GM12865 (cell line): ENCODE results near the gene USP25.
A peak's percentile ranks its signal among the peaks of the same experiment; 100 is the strongest.
"Not testable (repeated sequence)": the region's sequence is repeated elsewhere in the genome, so short reads cannot be mapped to it uniquely, and the experiment has no call there.

Source experiments
- DNase-seq: peaks from one replicate; pipeline ENCODE4 v3.0.0; 2010; ENCODE audit warnings: low read depth
- H3K4me3 ChIP-seq: 2 replicates; pipeline ENCODE4 v1.5.1; 2011; ENCODE audit warnings: mild to moderate bottlenecking, low read depth, low read length, control low read depth
- CTCF ChIP-seq: IDR thresholded peaks from 2 replicates; pipeline ENCODE4 v1.5.1; 2011; ENCODE audit warnings: low read length, control low read depth, low read depth, inconsistent platforms; ENCODE audit not compliant: insufficient read depth; ENCODE audit errors: missing control alignments

The USP25 gene

GRCh38 chr21:15730484-15731242, 881 bp downstream of the USP25 start:
- H3K4me3 ChIP-seq, result peak overlapping the region; percentile 70
- DNase-seq, result peak; percentile 25
- TF ChIP-seq CTCF, result no peak

- TF ChIP-seq CTCF, result no peak
- peak; percentile 11 for DNase-seq
Observed at GRCh38 chr21:15731243-15731613, 1.4 kb downstream of the USP25 start.

GRCh38 chr21:15732290-15732995, 2.7 kb downstream of the USP25 start:
- DNase-seq, result peak; percentile 81
- TF ChIP-seq CTCF, result no peak
- H3K4me3 ChIP-seq, result peak overlapping the region; percentile 70

More at GRCh38 chr21:15731243-15731613, 1.4 kb downstream of the USP25 start:
- peak overlapping the region; percentile 70 for H3K4me3 ChIP-seq

- H3K4me3 ChIP-seq, result peak overlapping the region; percentile 70
- no peak for DNase-seq
- no peak for TF ChIP-seq CTCF
Observed at GRCh38 chr21:15732996-15733329, 3.2 kb downstream of the USP25 start.

GRCh38 chr21:15735409-15735808, 5.6 kb downstream of the USP25 start:
- no peak overlapping the region for H3K4me3 ChIP-seq
- DNase-seq, result no peak
- TF ChIP-seq CTCF, result no peak

- not testable (repeated sequence) for H3K4me3 ChIP-seq, DNase-seq
Observed at GRCh38 chr21:15735931-15736330, 6.1 kb downstream of the USP25 start.

- not testable (repeated sequence) for DNase-seq, H3K4me3 ChIP-seq
Observed at GRCh38 chr21:15738779-15739178, 9.0 kb downstream of the USP25 start.

GRCh38 chr21:15740383-15740782, 10.6 kb downstream of the USP25 start:
- no peak overlapping the region for H3K4me3 ChIP-seq
- no peak for TF ChIP-seq CTCF
- DNase-seq, result no peak
